Stimulated activated CD4-positive, alpha-beta T cell treated with anti-CD3 and anti-CD28 coated beads, Interleukin-4, amount 100 ng/mL, for 4 hours (primary cell): Measurements from ENCODE around the gene MMP1.
"Not testable (repeated sequence)": the region's sequence is repeated elsewhere in the genome, so short reads cannot be mapped to it uniquely, and the experiment has no call there.

Experiments used
- DNase-seq, 2 experiments: peaks; one replicate each; pipeline ENCODE4 v3.0.0-alpha.2; 2020

The MMP1 gene

GRCh38 chr11:102757823-102758549 is 40.0 kb downstream of the MMP1 start:
- DNase-seq, result no peak

GRCh38 chr11:102753267-102753666 is 44.7 kb downstream of the MMP1 start:
- DNase-seq, result no peak

- no peak for DNase-seq
Observed at GRCh38 chr11:102751673-102752072, 46.3 kb downstream of the MMP1 start.

GRCh38 chr11:102749101-102749722 is 48.7 kb downstream of the MMP1 start:
- DNase-seq, result no peak

GRCh38 chr11:102746746-102747578 is 51.0 kb downstream of the MMP1 start:
- DNase-seq, result not testable (repeated sequence)
